Nephron (organoid): ENCODE results near the gene SCYL2.

ENCODE experiments used
- H3K27ac Mint-ChIP-seq, 3 experiments: 2 replicates each; pipeline ENCODE4 v1.8.0; 2020; ENCODE audit warnings: mixed read lengths in 3 of 3, mild to moderate bottlenecking in 2 of 3, moderate library complexity in 1 of 3
- H3K27me3 Mint-ChIP-seq: 2 replicates; pipeline ENCODE4 v1.8.0; 2021; ENCODE audit warnings: low read depth, mild to moderate bottlenecking, moderate library complexity, mixed read lengths
- H3K36me3 Mint-ChIP-seq: 2 replicates; pipeline ENCODE4 v1.8.0; 2020; ENCODE audit warnings: low read depth, mixed read lengths
- H3K4me1 Mint-ChIP-seq: 2 replicates; pipeline ENCODE4 v1.8.0; 2020; ENCODE audit warnings: mixed read lengths
- H3K4me3 Mint-ChIP-seq, 3 experiments: 2 replicates each; pipeline ENCODE4 v1.8.0; 2020; ENCODE audit warnings: mild to moderate bottlenecking in 3 of 3, mixed read lengths in 3 of 3, moderate library complexity in 2 of 3
- H3K9me3 Mint-ChIP-seq: 2 replicates; pipeline ENCODE4 v1.8.0; 2020; ENCODE audit warnings: mixed read lengths
- CTCF ChIP-seq, 3 experiments: fragments of 200-600 bp; sonication (generic); IDR thresholded peaks; one replicate each; pipeline ENCODE4 v1.5.0; 2021; ENCODE audit warnings: antibody characterized with exemption in 3 of 3; ENCODE audit not compliant: unreplicated experiment in 3 of 3

Gene SCYL2

GRCh38 chr12:100266585-100266834 is 467 bp upstream of the SCYL2 start:
- Mint-ChIP-seq H3K27ac (peak overlapping the region; percentile 98 to 99 (median 99)), H3K4me1 (peaks cover 19% of the 10 kb centered on the region), H3K27me3 (no peaks in the 10 kb centered on the region), H3K9me3 (no peaks in the 10 kb centered on the region), H3K4me3 (peak overlapping the region; percentile 98 to 99 (median 98)), H3K36me3 (no peaks in the 10 kb centered on the region)
- no peak for TF ChIP-seq CTCF (IDR thresholded peaks at IDR 0.05; ENCODE audit: unreplicated experiment in 3 of 3)

- Mint-ChIP-seq H3K27me3 (no peaks in the 10 kb centered on the region), H3K4me3 (peak overlapping the region; percentile 98 to 99 (median 98)), H3K9me3 (no peaks in the 10 kb centered on the region), H3K36me3 (no peaks in the 10 kb centered on the region), H3K27ac (peak overlapping the region; percentile 86 to 99 (median 98)), H3K4me1 (peaks cover 23% of the 10 kb centered on the region)
- TF ChIP-seq CTCF (IDR thresholded peaks at IDR 0.05; ENCODE audit: unreplicated experiment in 3 of 3) = no peak
Measured at GRCh38 chr12:100267603-100268281, 765 bp downstream of the SCYL2 start.

- H3K4me3 Mint-ChIP-seq = peak overlapping the region; percentile 98 to 99 (median 98)
- no peaks in the 10 kb centered on the region for H3K9me3 Mint-ChIP-seq
- H3K27me3 Mint-ChIP-seq = no peaks in the 10 kb centered on the region
- peaks cover 34% of the 10 kb centered on the region for H3K4me1 Mint-ChIP-seq
- peaks cover 10% of the 10 kb centered on the region for H3K36me3 Mint-ChIP-seq
- peak overlapping the region; percentile 86 to 99 (median 98) for H3K27ac Mint-ChIP-seq
- no peak for TF ChIP-seq CTCF (IDR thresholded peaks at IDR 0.05; ENCODE audit: unreplicated experiment in 3 of 3)
Measured at GRCh38 chr12:100268835-100269564, 2.0 kb downstream of the SCYL2 start.

- no peak for TF ChIP-seq CTCF (IDR thresholded peaks at IDR 0.05; ENCODE audit: unreplicated experiment in 3 of 3)
- Mint-ChIP-seq H3K4me3 (no peak overlapping the region), H3K9me3 (peaks cover 4% of the 10 kb centered on the region), H3K36me3 (peaks cover 27% of the 10 kb centered on the region), H3K27me3 (no peaks in the 10 kb centered on the region), H3K4me1 (peaks cover 29% of the 10 kb centered on the region), H3K27ac (no peak overlapping the region)
Measured at GRCh38 chr12:100273782-100274181, 6.8 kb downstream of the SCYL2 start.

- Mint-ChIP-seq H3K4me1 (peaks cover 24% of the 10 kb centered on the region), H3K27me3 (no peaks in the 10 kb centered on the region), H3K9me3 (peaks cover 4% of the 10 kb centered on the region), H3K36me3 (peaks cover 28% of the 10 kb centered on the region), H3K4me3 (no peak overlapping the region), H3K27ac (no peak overlapping the region)
- TF ChIP-seq CTCF (IDR thresholded peaks at IDR 0.05; ENCODE audit: unreplicated experiment in 3 of 3) = no peak
Measured at GRCh38 chr12:100274291-100274690, 7.3 kb downstream of the SCYL2 start.

GRCh38 chr12:100279159-100279558 is 12.2 kb downstream of the SCYL2 start:
- no peak for TF ChIP-seq CTCF (IDR thresholded peaks at IDR 0.05; ENCODE audit: unreplicated experiment in 3 of 3)
- Mint-ChIP-seq H3K4me3 (no peak overlapping the region), H3K27ac (peak overlapping the region in 1 of 3 experiments; percentile 66), H3K4me1 (peaks cover 10% of the 10 kb centered on the region), H3K9me3 (peaks cover 4% of the 10 kb centered on the region), H3K36me3 (peaks cover 32% of the 10 kb centered on the region), H3K27me3 (no peaks in the 10 kb centered on the region)
